Large intestine (tissue), 3 donors: ENCODE measurements around the gene ZSCAN5B. TPM values are rescaled to one million over a fixed set of nuclear protein-coding genes. Genes with fewer than 3 reads are reported as not detected.
A peak's percentile ranks its signal among the peaks of the same experiment; 100 is the strongest.

Source experiments
- DNase-seq, 2 donors: peaks; one replicate each; pipeline versions ENCODE4 v3.0.0 to v3.0.0-alpha.2; 2013
- H3K27ac ChIP-seq: one replicate; pipeline ENCODE4 v1.5.1; 2013; ENCODE audit warnings: low read length
- H3K27me3 ChIP-seq: 2 replicates; pipeline ENCODE4 v1.6.1; 2013; ENCODE audit warnings: low read length; ENCODE audit not compliant: control insufficient read depth, insufficient read depth
- H3K36me3 ChIP-seq: 2 replicates; pipeline ENCODE4 v1.6.1; 2013; ENCODE audit warnings: low read length; ENCODE audit not compliant: control insufficient read depth, insufficient read depth
- H3K4me1 ChIP-seq: one replicate; pipeline ENCODE4 v1.6.1; 2013; ENCODE audit warnings: low read length; ENCODE audit not compliant: control insufficient read depth, insufficient read depth
- H3K4me3 ChIP-seq: one replicate; pipeline ENCODE4 v1.5.1; 2013; ENCODE audit warnings: low read length
- H3K9me3 ChIP-seq: one replicate; pipeline ENCODE4 v1.6.1; 2013; ENCODE audit warnings: mild to moderate bottlenecking, low read depth, low read length, moderate library complexity; ENCODE audit not compliant: control insufficient read depth
- WGBS: methylation state at CpG from one replicate; pipeline ENCODE4 v1.1.5; 2013; ENCODE audit warnings: low lambda C conversion rate; ENCODE audit not compliant: insufficient coverage; 5-methylcytosine and 5-hydroxymethylcytosine counted together
- polyA plus RNA-seq: library from polyadenylated mRNA; unstranded; fragments of 120-200 nt; gene quantifications from one replicate; pipeline ENCODE4 v1.2.1, GENCODE V29; 2013

Gene ZSCAN5B
- polyA plus RNA-seq, 1 donor: 0.04 TPM

DNA sequence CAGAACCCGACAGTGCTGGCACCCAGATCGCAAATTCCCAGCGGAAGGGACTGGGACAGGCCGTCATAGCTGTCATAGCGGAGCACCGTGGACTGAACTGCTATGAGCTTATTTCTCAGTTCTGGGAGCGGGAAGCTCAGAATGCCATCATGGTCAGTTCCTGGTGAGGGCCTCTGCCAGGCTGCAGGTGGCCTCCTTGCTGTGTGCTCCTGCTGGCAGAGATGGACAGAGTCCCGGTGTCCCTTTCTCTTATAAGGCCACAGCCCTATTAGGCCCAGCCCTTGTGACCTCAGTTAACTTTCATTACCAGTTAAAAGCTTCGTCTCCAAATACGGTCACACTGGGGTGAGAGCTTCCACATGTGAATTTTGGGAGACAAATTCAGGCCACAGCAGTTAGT lies 51.9 kb downstream of the ZSCAN5B start:
- Histone ChIP-seq H3K36me3 (peaks cover 30% of the 10 kb centered on the region), H3K9me3 (no peaks in the 10 kb centered on the region), H3K4me1 (peaks cover 25% of the 10 kb centered on the region), H3K4me3 (no peak overlapping the region), H3K27ac (no peak overlapping the region), H3K27me3 (no peaks in the 10 kb centered on the region)
- DNase-seq: no peak
- WGBS: no CpG with 5 or more reads among the region's 10 CpGs

DNA sequence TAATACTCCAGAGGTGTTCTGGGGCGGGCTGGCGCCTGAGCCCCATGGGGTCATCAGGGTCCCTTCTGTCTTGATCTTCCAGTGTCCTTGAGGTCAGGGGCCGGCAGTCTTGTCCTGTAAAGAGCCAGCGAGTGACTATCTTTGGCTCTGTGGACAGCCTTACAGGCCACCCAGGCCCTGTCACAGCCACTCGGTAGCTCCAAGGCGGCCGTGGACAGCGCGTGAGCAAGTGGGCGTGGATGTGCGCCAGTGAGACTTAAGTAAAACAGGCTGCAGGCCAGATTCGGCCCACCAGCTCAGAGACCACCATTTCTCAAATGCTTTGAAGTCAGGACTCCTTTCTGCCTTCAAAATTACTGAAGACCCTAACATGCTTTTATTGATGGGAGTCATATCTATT lies 52.8 kb downstream of the ZSCAN5B start:
- no peaks in the 10 kb centered on the region for H3K27me3 ChIP-seq
- peaks cover 24% of the 10 kb centered on the region for H3K36me3 ChIP-seq
- no CpG with 5 or more reads among the region's 12 CpGs for whole genome bisulfite sequencing
- no peak overlapping the region for H3K4me3 ChIP-seq
- H3K27ac ChIP-seq: no peak overlapping the region
- H3K4me1 ChIP-seq: peaks cover 30% of the 10 kb centered on the region
- no peak for DNase-seq
- H3K9me3 ChIP-seq: no peaks in the 10 kb centered on the region

DNA sequence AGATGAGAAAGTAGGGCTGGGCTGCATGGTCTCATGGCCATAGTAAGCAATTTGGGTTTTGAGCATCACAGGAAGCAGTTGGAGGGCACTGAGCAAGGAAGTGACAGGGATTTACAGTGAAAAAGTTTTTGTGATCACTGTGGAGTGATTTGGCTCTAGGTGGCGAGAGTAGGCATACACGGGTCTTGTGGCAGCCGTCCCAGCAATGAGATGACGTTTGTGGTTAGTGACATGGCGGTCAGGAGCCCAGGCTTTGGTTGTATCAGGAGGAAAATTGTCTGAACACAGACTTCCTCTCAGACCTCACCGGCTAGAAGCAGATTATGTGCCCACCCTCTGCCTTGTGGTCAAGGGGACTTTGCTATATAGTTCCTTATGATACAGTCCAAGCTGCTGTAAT lies 53.2 kb downstream of the ZSCAN5B start:
- WGBS: no CpG with 5 or more reads among the region's 6 CpGs
- no peaks in the 10 kb centered on the region for H3K27me3 ChIP-seq
- H3K9me3 ChIP-seq: no peaks in the 10 kb centered on the region
- H3K36me3 ChIP-seq: peaks cover 21% of the 10 kb centered on the region
- no peak for DNase-seq
- no peak overlapping the region for H3K27ac ChIP-seq
- H3K4me1 ChIP-seq: peaks cover 33% of the 10 kb centered on the region
- no peak overlapping the region for H3K4me3 ChIP-seq

DNA sequence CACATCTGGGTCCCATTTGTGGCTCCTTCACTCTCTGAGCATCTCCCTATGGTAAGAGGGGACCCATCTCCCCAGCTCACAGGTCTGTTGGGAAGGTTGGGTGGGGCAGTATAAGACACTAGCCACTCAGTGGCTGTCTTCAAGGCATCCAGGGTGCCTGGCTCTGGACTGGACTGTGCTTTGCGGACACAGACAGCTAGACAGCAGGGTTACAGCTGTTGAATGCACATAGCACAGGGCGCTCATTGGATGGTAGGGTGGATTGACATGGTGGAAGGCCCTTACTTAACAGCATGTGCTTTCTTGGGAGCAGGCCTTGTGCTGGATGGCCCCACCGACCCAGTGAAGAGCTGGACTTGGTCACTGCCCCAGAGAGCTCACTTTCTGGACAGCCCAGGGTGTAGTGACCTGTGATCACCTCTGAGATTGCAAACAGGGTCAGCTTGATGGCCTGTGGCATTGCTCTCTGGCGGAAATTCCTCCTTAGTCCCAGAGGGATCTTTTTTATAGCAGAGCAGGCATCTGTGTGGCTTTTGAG lies 54.6 kb downstream of the ZSCAN5B start:
- peak in 1 of 2 donors; percentile 27 for DNase-seq
- H3K9me3 ChIP-seq: no peaks in the 10 kb centered on the region
- H3K27me3 ChIP-seq: no peaks in the 10 kb centered on the region
- H3K36me3 ChIP-seq: peaks cover 13% of the 10 kb centered on the region
- H3K27ac ChIP-seq: peak overlapping the region; percentile 92
- no CpG with 5 or more reads among the region's 4 CpGs for WGBS
- H3K4me3 ChIP-seq: no peak overlapping the region
- H3K4me1 ChIP-seq: peaks cover 33% of the 10 kb centered on the region

DNA sequence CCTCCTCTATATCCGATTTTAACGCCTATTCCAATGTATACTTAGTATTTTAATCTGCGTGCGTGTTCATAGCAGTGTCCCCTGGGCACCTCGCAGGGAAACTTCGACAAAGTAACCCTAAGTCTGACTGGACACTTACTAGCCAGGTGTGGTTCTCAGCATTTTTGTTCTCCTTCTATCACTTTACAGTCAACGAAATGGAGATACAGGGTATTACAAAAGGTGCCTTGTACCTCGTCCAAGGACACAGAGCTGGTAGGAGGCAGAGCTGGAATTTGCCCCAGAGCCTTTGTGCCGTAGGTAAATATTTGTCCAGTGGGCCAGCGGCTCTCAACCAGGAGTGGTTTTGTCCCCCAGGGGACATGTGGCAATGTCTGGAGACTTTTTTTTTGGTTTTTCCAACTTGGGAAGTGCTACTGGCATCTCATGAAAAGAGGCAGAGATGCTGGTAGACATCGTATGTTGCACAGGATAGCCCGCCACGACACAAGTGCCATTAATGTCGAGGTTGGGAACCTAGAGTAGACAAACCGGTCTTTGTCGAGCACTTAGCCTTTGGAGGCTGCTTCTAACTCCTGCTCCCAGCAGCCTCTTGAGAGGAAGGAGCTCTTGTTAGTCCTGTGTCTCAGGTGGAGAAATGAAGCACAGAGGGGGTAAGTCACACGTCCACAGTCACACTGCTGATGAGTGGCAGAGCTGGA lies 55.3 kb downstream of the ZSCAN5B start:
- Histone ChIP-seq H3K4me1 (peaks cover 33% of the 10 kb centered on the region), H3K27ac (peak overlapping the region; percentile 92), H3K4me3 (peak overlapping the region; percentile 67), H3K36me3 (peaks cover 6% of the 10 kb centered on the region), H3K9me3 (no peaks in the 10 kb centered on the region), H3K27me3 (no peaks in the 10 kb centered on the region)
- peak; percentile 61 to 89 for DNase-seq
- WGBS: 0% methylated on average over 1 of the region's 17 CpGs

DNA sequence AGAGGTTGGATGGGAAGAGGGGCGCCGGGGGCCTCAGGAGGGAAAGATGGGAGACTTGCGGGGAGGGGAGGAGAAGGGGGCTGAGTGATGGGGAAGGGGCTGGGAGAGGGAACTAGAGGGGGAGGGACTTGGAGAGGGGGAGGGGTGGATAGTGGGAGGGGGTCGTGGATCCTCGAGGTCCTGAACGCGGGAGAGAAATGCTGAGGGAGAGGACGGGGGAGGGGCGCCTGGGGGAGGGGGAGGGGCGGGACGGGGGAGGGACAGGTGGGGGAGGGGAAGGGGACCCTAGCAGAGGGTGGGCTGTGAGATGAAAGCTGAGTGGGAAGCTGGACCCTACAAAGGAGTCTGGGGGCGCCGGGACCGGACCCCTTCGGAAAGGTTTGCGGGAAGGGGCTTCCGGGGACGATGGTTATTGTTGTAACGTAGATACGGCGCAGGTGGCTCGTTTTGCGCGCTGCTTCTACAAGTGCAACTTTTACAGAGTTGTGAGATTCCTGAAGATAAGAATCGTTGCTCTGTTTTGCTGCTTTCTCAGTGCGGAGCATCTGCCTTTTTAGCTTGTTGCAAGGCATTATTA lies 56.1 kb downstream of the ZSCAN5B start:
- Histone ChIP-seq H3K27me3 (no peaks in the 10 kb centered on the region), H3K36me3 (peaks cover 3% of the 10 kb centered on the region), H3K4me1 (peaks cover 33% of the 10 kb centered on the region), H3K4me3 (peak overlapping the region; percentile 67), H3K27ac (peak overlapping the region; percentile 92), H3K9me3 (no peaks in the 10 kb centered on the region)
- no CpG with 5 or more reads among the region's 26 CpGs for WGBS
- no peak for DNase-seq

DNA sequence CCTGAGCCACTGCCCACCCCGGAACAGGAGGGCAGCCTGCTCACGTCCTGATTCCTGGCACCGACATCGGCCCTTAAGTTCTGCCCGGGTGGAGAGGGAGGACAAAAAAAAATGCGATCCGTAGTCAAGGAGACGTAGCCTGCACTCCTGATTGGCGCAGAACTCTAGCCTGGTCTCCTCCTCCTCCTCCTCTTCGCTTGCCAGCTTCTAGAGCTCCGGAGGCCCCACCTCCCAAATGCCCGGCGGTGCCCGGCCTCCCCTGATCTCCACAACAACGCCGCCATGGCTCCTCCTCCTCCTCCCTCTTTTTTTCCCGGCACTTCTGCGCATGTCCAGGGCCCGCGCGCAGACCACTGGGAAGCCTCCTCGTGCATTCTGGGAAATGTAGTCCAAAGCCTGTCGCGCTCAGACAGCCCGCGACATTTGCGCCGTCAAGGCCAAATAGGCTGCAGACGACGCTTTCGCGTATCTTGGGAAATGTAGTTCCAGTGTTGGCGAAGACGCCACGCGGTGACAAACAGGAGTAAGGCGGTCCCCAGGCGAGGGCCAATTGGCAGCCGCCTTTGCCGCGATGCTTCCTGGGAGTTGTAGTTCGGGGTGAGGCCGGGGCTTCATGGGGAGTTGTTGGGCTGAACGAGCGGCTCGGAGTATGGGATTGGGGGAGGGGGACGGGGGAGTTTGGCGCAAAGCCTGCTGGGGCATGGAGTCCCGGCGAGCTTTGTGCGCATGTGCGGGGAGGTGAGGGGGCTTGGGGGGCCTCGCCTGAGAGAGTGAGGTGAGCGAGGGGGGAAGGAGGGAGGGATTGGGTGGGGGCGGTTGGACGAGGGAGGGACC lies 56.8 kb downstream of the ZSCAN5B start, which contains the start of gene ZNF444:
Gene ZNF444 (plus strand): TSS at position 705 of the 834 bp plus-strand sequence. CDS start 5,625 bp downstream, outside the sequence.
- Histone ChIP-seq H3K27ac (peak within 1 kb of the TSS; percentile 92), H3K9me3 (no peaks in the 10 kb centered on the region), H3K4me3 (peak within 1 kb of the TSS; percentile 67), H3K27me3 (no peaks in the 10 kb centered on the region), H3K36me3 (no peaks in the 10 kb centered on the region), H3K4me1 (peaks cover 33% of the 10 kb centered on the region)
- no CpG with 5 or more reads among the region's 56 CpGs for WGBS
- peak; percentile 100 for DNase-seq

DNA sequence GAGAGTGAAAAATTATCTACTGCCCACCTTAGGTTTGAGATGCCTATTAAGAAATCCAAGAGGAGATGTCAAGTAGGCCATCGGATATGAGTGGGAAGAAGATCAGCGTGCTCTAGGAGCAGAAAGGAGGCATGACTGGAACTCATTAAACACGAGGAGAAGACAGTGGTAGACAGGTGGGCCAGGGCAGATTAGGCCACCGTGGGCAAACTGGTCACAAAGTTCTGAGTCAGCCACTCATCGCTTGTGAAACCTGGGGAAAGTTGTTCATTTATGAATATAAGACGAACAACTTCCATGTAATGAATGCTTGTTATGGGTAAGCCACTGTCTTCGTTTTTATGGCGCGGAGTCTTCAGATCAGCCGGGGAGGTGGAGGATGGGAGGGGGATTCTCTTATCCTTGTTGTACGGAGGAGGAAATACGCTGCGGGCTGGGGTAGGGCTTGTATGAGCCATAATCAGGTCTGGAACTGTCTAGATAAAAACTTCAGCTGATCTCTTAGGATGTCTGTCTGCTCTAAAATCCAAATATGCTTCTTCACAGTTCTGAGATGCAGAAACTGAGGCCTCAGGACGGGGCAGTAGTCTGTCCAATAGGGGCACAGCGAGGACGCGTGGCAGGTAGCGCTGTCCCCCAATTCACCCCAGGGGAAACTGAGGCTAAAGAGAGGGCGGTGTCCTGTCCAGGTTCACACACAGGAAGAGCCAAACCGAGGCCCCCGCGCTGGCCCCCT lies 57.6 kb downstream of the ZSCAN5B start:
- DNase-seq: peak; percentile 22 to 44
- Histone ChIP-seq H3K27ac (peak overlapping the region; percentile 69), H3K4me3 (peak overlapping the region; percentile 67), H3K36me3 (no peaks in the 10 kb centered on the region), H3K27me3 (no peaks in the 10 kb centered on the region), H3K9me3 (no peaks in the 10 kb centered on the region), H3K4me1 (peaks cover 33% of the 10 kb centered on the region)
- WGBS: no CpG with 5 or more reads among the region's 22 CpGs
